Loucy (cell line): Measurements from ENCODE around the gene NCKIPSD.

Experiments used
- H2AFZ ChIP-seq: fragments of 200-600 bp; sonication (generic); 2 replicates; pipeline ENCODE4 v1.6.0; 2016; ENCODE audit warnings: antibody characterized with exemption, mild to moderate bottlenecking, low read length, moderate library complexity
- H3F3A ChIP-seq: fragments of 200-600 bp; 2 replicates; pipeline ENCODE4 v1.6.0; 2016; ENCODE audit warnings: antibody characterized with exemption, low read depth, mild to moderate bottlenecking
- H3K27me3 ChIP-seq: fragments of 200-600 bp; sonication (generic); 2 replicates; pipeline ENCODE4 v1.6.1; 2014; ENCODE audit warnings: low read length, mild to moderate bottlenecking; ENCODE audit not compliant: insufficient read depth, poor library complexity, severe bottlenecking
- H3K36me3 ChIP-seq: fragments of 200-600 bp; sonication (generic); 2 replicates; pipeline ENCODE4 v1.6.1; 2016; ENCODE audit warnings: low read length; ENCODE audit not compliant: insufficient read depth
- H3K4me1 ChIP-seq: fragments of 200-600 bp; sonication (generic); 2 replicates; pipeline ENCODE4 v1.5.1; 2014; ENCODE audit warnings: low read length, mild to moderate bottlenecking; ENCODE audit not compliant: insufficient read depth, poor library complexity, severe bottlenecking
- H3K4me2 ChIP-seq: fragments of 200-600 bp; sonication (generic); 2 replicates; pipeline ENCODE4 v1.6.0; 2014; ENCODE audit warnings: antibody characterized with exemption, low read length, low read depth, mild to moderate bottlenecking; ENCODE audit not compliant: poor library complexity, severe bottlenecking
- H3K4me3 ChIP-seq: fragments of 200-600 bp; sonication (generic); 2 replicates; pipeline ENCODE4 v1.5.1; 2014; ENCODE audit warnings: low read length, mild to moderate bottlenecking, mixed read lengths; ENCODE audit not compliant: poor library complexity, severe bottlenecking
- H3K79me2 ChIP-seq: fragments of 200-600 bp; sonication (generic); 2 replicates; pipeline ENCODE4 v1.6.1; 2014; ENCODE audit warnings: low read length; ENCODE audit not compliant: insufficient read depth
- H3K9ac ChIP-seq: fragments of 200-600 bp; sonication (generic); 2 replicates; pipeline ENCODE4 v1.6.0; 2014; ENCODE audit warnings: mild to moderate bottlenecking, low read depth, low read length, moderate library complexity; ENCODE audit not compliant: poor library complexity, severe bottlenecking
- H3K9me2 ChIP-seq: fragments of 200-600 bp; sonication (generic); replicated peaks from 2 replicates; pipeline ENCODE4 v1.6.1; 2016; ENCODE audit warnings: low read depth, low read length, mixed read lengths
- H3K9me3 ChIP-seq: fragments of 200-600 bp; sonication (generic); 2 replicates; pipeline ENCODE4 v1.6.1; 2014; ENCODE audit warnings: mild to moderate bottlenecking, antibody characterized with exemption, low read length, low read depth; ENCODE audit not compliant: insufficient read depth
- H4K20me1 ChIP-seq: fragments of 200-600 bp; sonication (generic); 2 replicates; pipeline ENCODE4 v1.6.0; 2014; ENCODE audit warnings: antibody characterized with exemption, low read length, mild to moderate bottlenecking; ENCODE audit not compliant: insufficient read depth, poor library complexity, severe bottlenecking
- EZH2phosphoT487 ChIP-seq: fragments of 200-600 bp; IDR thresholded peaks from 2 replicates; pipeline ENCODE4 v1.6.1; 2018; ENCODE audit warnings: antibody characterized with exemption, mild to moderate bottlenecking, moderate library complexity, borderline replicate concordance
- TF ChIP-seq, protein P1 (sequence below): fragments of 200-600 bp; sonication (generic); conservative IDR thresholded peaks from 2 replicates; pipeline ENCODE4 v1.5.1; 2014; ENCODE audit warnings: mild to moderate bottlenecking, antibody characterized with exemption, low read length

NCKIPSD gene

DNA sequence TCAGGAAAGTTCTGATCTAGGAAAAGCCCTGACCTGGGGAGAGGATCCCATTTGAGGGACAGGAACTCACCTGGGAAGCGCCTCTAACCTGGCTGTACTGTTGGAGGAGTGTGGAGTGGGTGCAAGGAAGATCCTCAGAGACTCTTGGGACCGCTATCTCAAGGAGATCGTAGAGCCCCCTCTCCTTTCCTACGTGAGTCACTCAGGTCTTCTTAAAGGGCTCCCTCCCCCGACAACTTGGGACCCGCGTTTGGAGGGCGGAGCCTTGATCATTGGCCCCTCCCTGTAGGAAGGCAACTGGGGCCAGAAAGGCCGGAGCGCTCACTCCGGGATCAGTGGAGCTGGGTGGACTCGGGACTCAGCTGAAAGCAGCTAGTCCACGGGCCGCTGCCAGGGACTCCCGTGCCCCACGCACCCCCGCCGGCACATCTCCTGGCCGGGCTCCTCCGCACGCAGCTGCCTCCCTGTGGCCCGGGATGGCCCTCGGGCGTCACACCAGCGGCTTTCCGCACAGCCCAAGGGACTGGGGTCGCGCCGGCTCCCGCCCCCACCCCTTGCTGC, 51.0 kb downstream of the NCKIPSD start:
- H3K4me2 ChIP-seq: peak overlapping the region; percentile 97
- peak overlapping the region; percentile 90 for H3K4me3 ChIP-seq
- no peaks in the 10 kb centered on the region for H3K9me2 ChIP-seq
- H2AFZ ChIP-seq: peak overlapping the region; percentile 81
- no peaks in the 10 kb centered on the region for H3F3A ChIP-seq
- H3K27me3 ChIP-seq: no peaks in the 10 kb centered on the region
- H3K9ac ChIP-seq: peak overlapping the region; percentile 93
- H3K9me3 ChIP-seq: no peaks in the 10 kb centered on the region
- H4K20me1 ChIP-seq: peaks cover 18% of the 10 kb centered on the region
- peaks cover 40% of the 10 kb centered on the region for H3K79me2 ChIP-seq
- H3K36me3 ChIP-seq: peaks cover 11% of the 10 kb centered on the region; the same call in 1 of the 2 replicates
- TF ChIP-seq, protein P1, sequence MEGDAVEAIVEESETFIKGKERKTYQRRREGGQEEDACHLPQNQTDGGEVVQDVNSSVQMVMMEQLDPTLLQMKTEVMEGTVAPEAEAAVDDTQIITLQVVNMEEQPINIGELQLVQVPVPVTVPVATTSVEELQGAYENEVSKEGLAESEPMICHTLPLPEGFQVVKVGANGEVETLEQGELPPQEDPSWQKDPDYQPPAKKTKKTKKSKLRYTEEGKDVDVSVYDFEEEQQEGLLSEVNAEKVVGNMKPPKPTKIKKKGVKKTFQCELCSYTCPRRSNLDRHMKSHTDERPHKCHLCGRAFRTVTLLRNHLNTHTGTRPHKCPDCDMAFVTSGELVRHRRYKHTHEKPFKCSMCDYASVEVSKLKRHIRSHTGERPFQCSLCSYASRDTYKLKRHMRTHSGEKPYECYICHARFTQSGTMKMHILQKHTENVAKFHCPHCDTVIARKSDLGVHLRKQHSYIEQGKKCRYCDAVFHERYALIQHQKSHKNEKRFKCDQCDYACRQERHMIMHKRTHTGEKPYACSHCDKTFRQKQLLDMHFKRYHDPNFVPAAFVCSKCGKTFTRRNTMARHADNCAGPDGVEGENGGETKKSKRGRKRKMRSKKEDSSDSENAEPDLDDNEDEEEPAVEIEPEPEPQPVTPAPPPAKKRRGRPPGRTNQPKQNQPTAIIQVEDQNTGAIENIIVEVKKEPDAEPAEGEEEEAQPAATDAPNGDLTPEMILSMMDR: no peak
- peaks cover 23% of the 10 kb centered on the region for H3K4me1 ChIP-seq

DNA sequence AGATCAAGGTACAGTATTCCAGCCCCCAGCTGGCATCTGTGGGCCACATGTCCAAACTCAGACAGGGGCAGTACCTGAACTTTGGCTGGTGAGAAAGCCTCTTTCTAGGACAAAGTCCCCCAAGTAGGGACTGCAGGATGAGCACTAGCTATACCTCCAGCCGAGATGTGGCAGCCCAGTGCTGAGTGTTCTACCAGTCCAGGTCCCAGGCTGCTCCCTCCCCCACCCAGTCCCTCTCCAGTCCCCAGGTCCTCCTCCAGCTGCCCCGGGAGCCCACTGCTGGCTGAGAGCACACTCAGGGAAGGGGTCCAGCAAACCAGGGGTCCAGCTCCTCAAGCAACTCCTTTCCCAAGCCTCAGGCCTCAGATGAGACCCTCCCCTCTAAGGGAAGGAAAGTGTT, 52.0 kb downstream of the NCKIPSD start:
- TF ChIP-seq, protein P1: no peak
- no peak for TF ChIP-seq EZH2phosphoT487

DNA sequence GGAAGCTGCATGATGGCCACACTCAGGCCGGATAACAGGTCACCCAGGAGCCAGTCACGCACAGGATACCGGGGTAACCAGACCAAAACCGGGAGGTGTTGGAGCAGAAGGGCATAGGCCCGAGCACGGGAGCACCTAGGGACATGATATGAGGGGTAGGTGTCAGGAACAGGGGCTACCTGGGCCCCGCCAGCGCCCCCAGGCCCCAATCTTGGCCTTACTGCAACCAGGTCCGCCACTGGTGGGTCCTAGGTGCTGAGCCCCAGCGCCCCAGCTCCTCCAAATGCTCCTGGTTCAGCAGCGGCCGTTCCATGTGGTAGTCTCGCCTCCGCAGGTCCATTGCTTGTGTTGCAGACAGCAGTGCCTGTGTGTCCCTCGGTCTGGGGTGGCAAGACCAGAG, 52.5 kb downstream of the NCKIPSD start:
- TF ChIP-seq, protein P1: no peak
- no peak for TF ChIP-seq EZH2phosphoT487
- Histone ChIP-seq H3K79me2 (peaks cover 40% of the 10 kb centered on the region), H3F3A (no peaks in the 10 kb centered on the region), H3K9me3 (no peaks in the 10 kb centered on the region), H3K36me3 (peaks cover 26% of the 10 kb centered on the region; the same call in 1 of the 2 replicates), H3K4me1 (peaks cover 23% of the 10 kb centered on the region), H3K9ac (peak overlapping the region; percentile 93), H3K4me2 (peak overlapping the region; percentile 97), H3K9me2 (no peaks in the 10 kb centered on the region), H2AFZ (no peak overlapping the region), H3K27me3 (no peaks in the 10 kb centered on the region), H3K4me3 (no peak overlapping the region), H4K20me1 (peaks cover 18% of the 10 kb centered on the region)

More for the DNA sequence above, 52.0 kb downstream of the NCKIPSD start:
- Histone ChIP-seq H3F3A (no peaks in the 10 kb centered on the region), H3K9me2 (no peaks in the 10 kb centered on the region), H3K79me2 (peaks cover 40% of the 10 kb centered on the region), H3K4me3 (peak overlapping the region; percentile 90), H3K36me3 (peaks cover 21% of the 10 kb centered on the region; the same call in 1 of the 2 replicates), H3K27me3 (no peaks in the 10 kb centered on the region), H3K4me1 (peaks cover 23% of the 10 kb centered on the region), H4K20me1 (peaks cover 18% of the 10 kb centered on the region), H2AFZ (no peak overlapping the region), H3K4me2 (peak overlapping the region; percentile 97), H3K9me3 (no peaks in the 10 kb centered on the region), H3K9ac (peak overlapping the region; percentile 93)
